Neural crest cell (in vitro differentiated cells): ENCODE data around the gene PCSK2. TPM values are rescaled to one million over a fixed set of nuclear protein-coding genes. Genes with fewer than 3 reads are reported as not detected.

ENCODE experiments used
- DNase-seq: peaks from one replicate; pipeline ENCODE4 v3.0.0; 2021; ENCODE audit warnings: low read depth, mixed read lengths, low spot score
- H3K27ac Mint-ChIP-seq: one replicate; pipeline ENCODE4 v1.8.0; 2021; ENCODE audit warnings: mild to moderate bottlenecking, mixed read lengths; ENCODE audit not compliant: unreplicated experiment
- H3K27me3 Mint-ChIP-seq: 2 replicates; pipeline ENCODE4 v1.8.0; 2021; ENCODE audit warnings: low read depth, mild to moderate bottlenecking, mixed read lengths
- H3K36me3 Mint-ChIP-seq: 2 replicates; pipeline ENCODE4 v1.8.0; 2021; ENCODE audit warnings: low read depth, mild to moderate bottlenecking, mixed read lengths
- H3K4me1 Mint-ChIP-seq: 2 replicates; pipeline ENCODE4 v1.8.0; 2021; ENCODE audit warnings: mixed read lengths
- H3K4me3 Mint-ChIP-seq: one replicate; pipeline ENCODE4 v1.8.0; 2021; ENCODE audit warnings: mild to moderate bottlenecking, mixed read lengths
- H3K9me3 Mint-ChIP-seq: 2 replicates; pipeline ENCODE4 v1.8.0; 2021; ENCODE audit warnings: mixed read lengths
- CTCF ChIP-seq: fragments of 200-600 bp; sonication (generic); conservative IDR thresholded peaks from 2 replicates; pipeline ENCODE4 v1.5.0; 2021; ENCODE audit warnings: antibody characterized with exemption, mild to moderate bottlenecking
- total RNA-seq: library from RNA; stranded (reverse); gene quantifications from 2 replicates; pipeline ENCODE4 v1.2.1, GENCODE V29; 2021

Gene PCSK2
- total RNA-seq, 1 donor from 2014 or later, result 2.1 TPM

DNA sequence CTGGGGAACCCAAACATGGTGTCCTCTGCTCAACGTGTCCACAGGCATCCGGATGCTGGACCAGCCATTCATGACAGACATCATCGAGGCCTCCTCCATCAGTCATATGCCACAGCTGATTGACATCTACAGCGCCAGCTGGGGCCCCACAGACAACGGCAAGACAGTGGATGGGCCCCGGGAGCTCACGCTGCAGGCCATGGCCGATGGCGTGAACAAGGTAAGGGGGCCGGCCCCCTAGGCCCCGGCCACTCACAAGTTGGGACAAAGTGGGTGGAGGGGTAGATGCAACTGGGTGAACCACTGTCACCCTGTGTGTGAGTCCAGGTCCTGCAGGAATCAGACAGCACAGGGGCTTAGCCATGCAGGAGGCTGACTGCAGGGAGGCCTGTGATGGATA is 209.8 kb downstream of the PCSK2 start:
- H3K27ac Mint-ChIP-seq, result no peak overlapping the region
- no peak for TF ChIP-seq CTCF
- no peak overlapping the region for H3K4me3 Mint-ChIP-seq

DNA sequence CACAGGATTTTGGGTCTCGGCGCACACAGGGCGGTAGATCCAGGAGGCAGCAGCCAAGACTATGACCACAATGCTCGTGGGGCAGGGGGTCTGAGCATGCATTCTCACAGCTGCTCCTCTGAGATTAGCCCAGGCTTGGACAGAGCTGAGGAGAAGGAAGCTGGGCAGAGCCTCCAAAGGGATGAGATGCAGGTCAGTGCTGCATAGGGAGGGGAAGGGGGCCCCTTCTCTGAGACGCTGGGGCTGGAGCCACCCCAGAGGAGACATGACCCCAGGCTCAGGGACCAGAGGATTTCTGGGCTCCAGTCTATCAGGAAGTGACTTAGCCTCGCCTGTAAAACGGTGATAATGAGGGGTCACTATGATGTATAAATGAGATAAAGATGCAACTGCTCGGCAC is 210.4 kb downstream of the PCSK2 start:
- no peak overlapping the region for H3K27ac Mint-ChIP-seq
- peaks cover 4% of the 10 kb centered on the region for H3K4me1 Mint-ChIP-seq
- H3K4me3 Mint-ChIP-seq, result no peak overlapping the region
- no peak for DNase-seq
- no peaks in the 10 kb centered on the region for H3K27me3 Mint-ChIP-seq
- no peaks in the 10 kb centered on the region for H3K36me3 Mint-ChIP-seq
- TF ChIP-seq CTCF, result no peak
- H3K9me3 Mint-ChIP-seq, result no peaks in the 10 kb centered on the region

More for the DNA sequence above, 209.8 kb downstream of the PCSK2 start:
- peaks cover 4% of the 10 kb centered on the region for H3K27me3 Mint-ChIP-seq
- no peaks in the 10 kb centered on the region for H3K36me3 Mint-ChIP-seq
- peaks cover 7% of the 10 kb centered on the region for H3K4me1 Mint-ChIP-seq
- DNase-seq, result no peak
- no peaks in the 10 kb centered on the region for H3K9me3 Mint-ChIP-seq

- peak overlapping the region; percentile 50 for H3K27ac Mint-ChIP-seq
- no peaks in the 10 kb centered on the region for H3K9me3 Mint-ChIP-seq
- no peak for DNase-seq
- TF ChIP-seq CTCF, result no peak
- no peak overlapping the region for H3K4me3 Mint-ChIP-seq
- H3K27me3 Mint-ChIP-seq, result peaks cover 3% of the 10 kb centered on the region
- H3K36me3 Mint-ChIP-seq, result no peaks in the 10 kb centered on the region
- H3K4me1 Mint-ChIP-seq, result no peaks in the 10 kb centered on the region
These were observed 211.7 kb downstream of the PCSK2 start for GRCh38 chr20:17438436-17439039.

DNA sequence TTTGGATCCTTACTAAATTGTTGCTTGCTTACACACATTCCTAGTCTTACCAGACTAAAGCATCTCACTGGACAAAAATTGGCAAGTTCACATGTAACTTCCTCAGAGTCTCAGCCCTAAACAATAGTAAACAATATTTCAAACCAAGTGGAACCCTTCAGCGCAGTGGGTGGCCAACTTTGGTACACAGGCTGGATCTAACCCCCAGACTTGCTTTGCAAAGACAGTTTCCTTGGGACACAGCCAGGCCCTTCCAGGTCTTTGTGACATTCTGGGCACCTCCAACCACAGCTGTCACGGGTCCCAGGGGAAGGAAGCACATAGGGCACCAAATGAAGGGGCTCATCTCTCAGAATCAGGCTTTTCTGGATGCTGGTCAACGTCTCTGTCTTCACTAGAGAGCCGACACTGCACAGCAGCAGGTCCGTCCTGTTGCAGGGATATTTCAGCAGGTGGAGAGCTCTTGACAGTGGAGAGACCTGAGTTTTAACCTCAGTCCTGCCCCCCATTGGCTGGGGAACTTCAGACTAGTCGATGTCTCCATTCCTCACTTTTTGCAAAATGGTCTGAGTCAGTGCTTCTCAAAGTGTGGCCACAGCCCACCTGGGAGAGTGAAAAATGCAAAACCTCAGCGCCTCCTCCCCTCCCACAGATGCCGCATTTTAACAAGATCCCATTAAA is 212.9 kb downstream of the PCSK2 start:
- Mint-ChIP-seq H3K4me3 (no peak overlapping the region), H3K36me3 (no peaks in the 10 kb centered on the region), H3K9me3 (no peaks in the 10 kb centered on the region), H3K27me3 (peaks cover 11% of the 10 kb centered on the region), H3K4me1 (no peaks in the 10 kb centered on the region), H3K27ac (no peak overlapping the region)
- no peak for TF ChIP-seq CTCF
- DNase-seq, result no peak

DNA sequence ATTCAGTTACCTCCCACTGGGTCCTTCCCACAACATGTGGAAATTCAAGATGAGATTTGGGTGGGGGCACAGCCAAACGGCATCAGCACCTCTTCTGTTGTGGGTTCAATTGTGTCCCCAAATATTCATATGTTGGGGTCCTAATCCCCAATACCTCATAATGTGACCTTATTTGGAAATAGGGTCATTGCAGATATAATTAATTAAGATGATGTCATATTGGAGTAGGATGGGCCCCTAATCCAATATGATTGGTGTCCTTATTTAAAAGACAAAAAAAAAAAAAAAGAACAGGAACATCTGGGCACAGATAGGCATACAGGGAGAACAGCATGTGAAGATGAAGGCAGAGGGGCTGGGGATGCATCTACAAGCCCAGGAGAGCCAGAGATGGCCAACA is 214.9 kb downstream of the PCSK2 start:
- H3K36me3 Mint-ChIP-seq, result no peaks in the 10 kb centered on the region
- H3K4me3 Mint-ChIP-seq, result no peak overlapping the region
- H3K9me3 Mint-ChIP-seq, result no peaks in the 10 kb centered on the region
- TF ChIP-seq CTCF, result no peak
- H3K27ac Mint-ChIP-seq, result no peak overlapping the region
- H3K27me3 Mint-ChIP-seq, result peaks cover 15% of the 10 kb centered on the region
- no peak for DNase-seq
- no peaks in the 10 kb centered on the region for H3K4me1 Mint-ChIP-seq
